Stimulated activated CD8-positive, alpha-beta memory T cell treated with anti-CD3 and anti-CD28 coated beads, Interleukin-7, amount 100 ng/mL, for 24 hours (primary cell): ENCODE measurements around the gene LAMA2.
"Not testable (repeated sequence)": the region's sequence is repeated elsewhere in the genome, so short reads cannot be mapped to it uniquely, and the experiment has no call there.

Experiments used
- DNase-seq: peaks from one replicate; pipeline ENCODE4 v3.0.0-alpha.2; 2020; ENCODE audit warnings: low read depth

LAMA2 gene

GRCh38 chr6:129073051-129073450 is 190.1 kb downstream of the LAMA2 start:
- DNase-seq: no peak

GRCh38 chr6:129073691-129074395 is 190.9 kb downstream of the LAMA2 start:
- no peak for DNase-seq

- no peak for DNase-seq
Observed at GRCh38 chr6:129084406-129084805, 201.5 kb downstream of the LAMA2 start.

GRCh38 chr6:129088481-129088880 is 205.5 kb downstream of the LAMA2 start:
- DNase-seq: not testable (repeated sequence)

GRCh38 chr6:129089357-129089756 is 206.4 kb downstream of the LAMA2 start:
- DNase-seq: no peak

- DNase-seq: no peak
Observed at GRCh38 chr6:129094147-129094546, 211.2 kb downstream of the LAMA2 start.

DNA sequence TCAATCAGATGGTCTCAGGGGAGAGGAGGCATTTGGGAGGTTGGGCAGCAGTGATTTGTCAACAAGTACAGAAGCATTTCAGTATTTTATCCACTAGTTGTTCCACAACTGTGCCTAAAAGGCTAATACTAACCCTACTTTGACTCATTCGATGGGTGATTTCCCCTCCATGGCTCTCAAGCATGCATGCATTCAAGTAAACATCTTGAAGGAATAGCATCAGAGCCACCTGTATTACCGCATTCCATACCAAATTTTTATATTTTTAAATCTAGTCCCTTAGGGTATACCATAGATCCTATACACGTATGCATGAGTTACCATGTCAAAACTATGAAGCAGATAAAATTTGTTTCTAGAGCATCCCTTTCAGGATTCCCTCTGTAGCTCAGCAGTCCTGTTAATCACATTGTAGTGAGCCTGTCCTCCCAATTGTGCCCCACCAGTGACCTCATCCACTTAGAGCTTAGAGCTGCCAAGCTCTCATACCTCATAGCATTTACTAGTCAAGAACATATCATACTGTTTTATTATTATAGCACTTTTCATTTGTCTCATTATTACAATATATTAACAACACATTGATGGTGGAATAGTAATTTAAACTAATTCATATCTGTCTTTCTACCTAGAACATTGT is 213.8 kb downstream of the LAMA2 start:
- no peak for DNase-seq

DNA sequence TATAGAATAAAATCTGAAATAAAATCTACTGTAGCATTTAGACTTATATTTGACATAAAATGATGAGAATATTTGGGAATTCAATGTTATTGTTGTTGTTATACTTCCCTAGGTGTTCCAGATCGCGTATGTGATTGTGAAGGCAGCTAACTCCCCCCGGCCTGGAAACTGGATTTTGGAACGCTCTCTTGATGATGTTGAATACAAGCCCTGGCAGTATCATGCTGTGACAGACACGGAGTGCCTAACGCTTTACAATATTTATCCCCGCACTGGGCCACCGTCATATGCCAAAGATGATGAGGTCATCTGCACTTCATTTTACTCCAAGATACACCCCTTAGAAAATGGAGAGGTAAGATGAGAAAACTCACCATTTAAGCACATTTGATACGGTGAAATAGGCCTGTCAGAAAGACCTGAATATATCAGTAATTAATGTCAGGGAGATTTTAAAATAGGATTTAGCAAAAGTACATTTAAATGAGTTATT is 215.2 kb downstream of the LAMA2 start:
- no peak for DNase-seq

- DNase-seq: no peak
Observed at GRCh38 chr6:129099696-129100095, 216.8 kb downstream of the LAMA2 start.

- DNase-seq: no peak
Observed at GRCh38 chr6:129100164-129100563, 217.2 kb downstream of the LAMA2 start.

DNA sequence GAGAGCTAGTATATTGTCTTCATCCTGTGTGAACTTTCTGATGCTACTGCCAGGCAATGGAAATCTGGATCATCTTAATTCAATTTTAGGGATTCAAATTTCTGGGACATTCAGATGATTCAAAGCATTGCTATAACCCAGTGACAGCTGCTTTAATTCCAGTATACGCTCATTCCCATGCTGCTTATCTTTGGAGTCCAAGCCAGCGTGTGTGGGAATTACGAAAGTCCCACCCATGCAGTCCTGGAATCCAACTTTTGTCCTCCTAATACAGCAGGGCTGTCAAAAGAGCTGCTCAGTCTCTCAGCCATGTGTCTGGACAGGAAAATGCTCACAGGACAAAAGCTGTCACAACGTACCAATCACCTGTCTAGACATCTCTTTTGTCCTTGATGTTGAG is 219.8 kb downstream of the LAMA2 start:
- no peak for DNase-seq

- DNase-seq: no peak
Observed at GRCh38 chr6:129104131-129104530, 221.2 kb downstream of the LAMA2 start.

- DNase-seq: no peak
Observed at GRCh38 chr6:129104560-129104959, 221.6 kb downstream of the LAMA2 start.

DNA sequence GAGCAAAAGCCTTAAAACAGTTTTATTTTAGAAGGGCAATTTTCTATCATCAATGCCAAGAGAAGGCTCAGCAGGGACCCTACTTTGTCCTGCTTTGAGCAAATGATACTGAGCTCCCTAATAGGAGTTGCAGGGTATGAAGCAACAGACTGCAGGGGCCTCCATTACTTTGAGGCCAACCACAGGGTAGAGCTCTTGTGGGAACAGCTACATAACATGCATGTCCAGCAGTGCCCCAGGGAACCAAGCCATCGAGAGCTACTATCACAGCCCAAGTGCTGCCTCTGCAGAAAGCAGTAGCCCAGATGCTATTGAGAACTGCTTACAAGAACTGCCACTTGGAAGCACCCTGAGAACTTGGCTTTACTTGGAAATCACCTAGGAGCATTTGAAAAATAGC is 222.1 kb downstream of the LAMA2 start:
- DNase-seq: no peak

- DNase-seq: no peak
Observed at GRCh38 chr6:129105793-129106192, 222.9 kb downstream of the LAMA2 start.

DNA sequence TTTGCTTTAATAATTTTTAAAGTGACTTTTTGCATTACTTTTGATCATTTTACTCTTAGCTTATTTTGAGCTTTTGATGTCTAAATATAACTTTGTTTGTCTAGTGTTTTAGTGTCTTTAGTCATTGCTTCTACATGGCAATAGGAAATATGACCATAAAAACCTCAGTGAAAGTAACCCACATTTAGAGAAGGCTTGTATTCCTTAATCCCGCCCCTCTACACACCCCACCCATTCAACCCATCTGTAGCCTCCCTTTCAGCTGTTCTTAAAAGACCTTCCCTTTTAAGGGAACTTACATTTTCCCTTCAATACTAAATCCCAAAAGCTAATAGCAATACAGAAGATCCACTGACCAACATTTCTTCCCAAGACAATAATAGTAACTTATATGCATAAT is 225.4 kb downstream of the LAMA2 start:
- DNase-seq: no peak

GRCh38 chr6:129110690-129111343 is 227.9 kb downstream of the LAMA2 start:
- no peak for DNase-seq

DNA sequence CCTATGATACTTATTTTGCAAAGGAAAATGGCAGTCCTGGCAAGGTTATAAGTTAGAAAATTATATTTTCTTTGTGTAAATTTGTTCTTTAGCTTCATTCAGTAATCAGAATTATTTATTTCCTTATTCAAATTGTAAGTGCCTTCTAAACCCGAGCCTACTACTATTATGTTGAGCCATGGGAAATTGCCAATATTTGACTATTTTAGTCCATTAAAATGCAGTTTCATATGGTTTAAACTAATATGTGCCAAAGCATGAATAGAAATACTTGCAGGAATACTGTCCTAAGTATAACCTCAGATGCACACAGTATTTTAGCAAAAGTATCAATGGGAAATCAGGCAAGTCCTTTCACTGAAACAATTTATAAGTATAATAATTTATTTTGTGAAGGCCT is 228.4 kb downstream of the LAMA2 start:
- DNase-seq: no peak

DNA sequence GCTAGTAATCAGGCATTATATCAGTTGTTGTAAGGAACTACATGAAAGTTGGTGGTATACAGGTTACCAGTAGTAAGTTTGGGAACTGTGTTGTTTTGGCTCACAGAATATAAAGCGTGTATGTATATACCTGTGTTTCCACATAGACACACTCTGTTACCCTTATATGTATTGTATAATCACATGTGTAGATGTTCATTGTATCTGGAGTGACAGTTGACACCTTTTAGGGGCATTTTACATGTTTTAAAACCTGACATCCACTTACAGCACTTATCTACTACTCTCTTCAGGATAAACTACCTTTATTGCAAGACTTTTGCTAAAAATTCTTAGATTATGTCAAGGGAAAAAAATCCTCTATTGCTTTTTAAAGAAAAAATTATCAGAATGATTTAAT is 228.9 kb downstream of the LAMA2 start:
- no peak for DNase-seq

DNA sequence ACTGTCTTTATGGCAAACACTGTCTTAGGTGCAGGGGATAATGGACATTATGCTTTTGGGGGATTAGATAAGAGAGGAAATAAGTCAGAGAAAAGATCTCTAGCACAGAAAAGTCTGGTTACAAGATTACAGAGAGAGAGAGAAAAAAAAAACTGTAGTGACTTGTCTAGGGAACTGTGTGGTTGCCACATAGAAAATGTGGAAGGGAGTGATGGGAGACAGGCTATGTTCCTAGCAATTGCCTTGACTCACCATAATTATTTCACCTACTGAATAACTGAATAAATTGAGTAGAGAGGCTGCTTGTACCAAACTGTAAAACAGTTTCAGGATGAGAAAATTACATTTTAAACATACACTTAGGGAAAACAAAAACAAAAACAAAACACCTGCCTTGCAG is 229.7 kb downstream of the LAMA2 start:
- no peak for DNase-seq

DNA sequence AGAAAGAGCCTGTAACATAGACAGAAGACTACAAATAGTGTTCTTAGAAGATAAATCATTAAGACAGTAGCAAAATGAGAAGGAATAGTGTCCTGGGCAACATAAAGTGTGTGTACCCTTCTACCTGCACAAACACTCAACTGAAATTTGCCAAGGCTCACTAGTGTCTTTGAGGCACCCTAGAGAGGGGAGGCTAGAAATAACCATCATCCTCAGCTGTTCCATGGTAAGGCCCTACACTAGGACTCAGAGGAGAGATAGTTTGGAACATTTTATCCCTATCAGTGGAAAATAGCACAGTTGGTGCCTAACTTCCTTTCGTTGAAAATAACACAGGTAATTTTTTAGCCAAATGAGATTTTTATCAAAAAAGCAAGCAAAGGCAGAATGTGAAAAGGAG is 230.7 kb downstream of the LAMA2 start:
- no peak for DNase-seq

DNA sequence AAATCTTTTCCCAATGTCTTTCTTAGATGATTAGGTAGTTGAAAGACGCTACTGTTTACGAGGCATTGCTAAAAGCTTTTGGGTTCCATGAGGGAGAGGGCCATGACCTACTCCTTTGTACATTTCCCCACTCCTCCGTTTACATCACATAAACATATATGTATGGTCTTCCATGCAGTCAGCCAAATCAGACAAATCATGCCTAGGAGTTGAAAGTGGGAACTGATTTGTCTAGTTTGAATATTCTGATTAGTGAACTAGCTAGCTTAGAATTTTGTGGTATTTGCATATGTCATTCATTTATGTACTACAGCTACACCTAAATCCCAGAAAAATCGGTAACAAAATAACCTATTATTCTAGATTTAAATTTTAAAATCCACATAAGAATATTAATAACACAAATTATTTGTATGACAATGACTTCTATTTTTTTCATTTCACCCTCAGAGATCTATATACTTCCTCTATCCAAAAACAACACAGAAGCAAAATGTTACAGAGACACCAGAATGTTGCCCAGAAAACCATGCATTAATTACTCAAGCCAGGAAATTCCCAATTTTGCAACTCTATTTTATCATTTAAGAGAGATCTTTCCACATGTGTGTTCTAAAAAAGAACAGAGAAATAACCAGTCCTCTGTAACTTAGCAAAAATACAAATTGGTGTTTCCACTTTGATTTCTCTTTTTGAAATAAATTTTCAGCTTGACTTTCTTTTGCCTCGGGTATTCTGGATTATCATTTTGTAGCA is 231.9 kb downstream of the LAMA2 start:
- no peak for DNase-seq

- DNase-seq: no peak
Observed at GRCh38 chr6:129115471-129115870, 232.5 kb downstream of the LAMA2 start.
